Activated naive CD4-positive, alpha-beta T cell treated with anti-CD3 and anti-CD28 coated beads, Interleukin-2, amount 50 U/mL, for 24 hours (primary cell): ENCODE measurements around the gene SH2B3.

Experiments used
- H3K27ac Mint-ChIP-seq: one replicate; pipeline ENCODE4 v1.8.0; 2021; ENCODE audit warnings: mild to moderate bottlenecking, mixed read lengths
- H3K27me3 Mint-ChIP-seq: one replicate; pipeline ENCODE4 v1.8.0; 2021; ENCODE audit warnings: mixed read lengths
- H3K36me3 Mint-ChIP-seq: one replicate; pipeline ENCODE4 v1.8.0; 2021; ENCODE audit warnings: mixed read lengths
- H3K4me1 Mint-ChIP-seq: one replicate; pipeline ENCODE4 v1.8.0; 2021; ENCODE audit warnings: mixed read lengths
- H3K4me3 Mint-ChIP-seq: one replicate; pipeline ENCODE4 v1.8.0; 2021; ENCODE audit warnings: mild to moderate bottlenecking, mixed read lengths
- H3K9me3 Mint-ChIP-seq: one replicate; pipeline ENCODE4 v1.8.0; 2021; ENCODE audit warnings: mixed read lengths

SH2B3 gene

GRCh38 chr12:111405859-111406473 is at the start of gene SH2B3:
SH2B3 (plus strand) TSS chr12:111405923; CDS start chr12:111418146, 12,223 bp downstream.
- no peaks in the 10 kb centered on the region for H3K36me3 Mint-ChIP-seq

GRCh38 chr12:111359231-111359913 is 46.4 kb upstream of the SH2B3 start:
- Mint-ChIP-seq H3K9me3 (no peaks in the 10 kb centered on the region), H3K4me3 (no peak overlapping the region), H3K36me3 (no peaks in the 10 kb centered on the region), H3K27me3 (no peaks in the 10 kb centered on the region), H3K27ac (no peak overlapping the region), H3K4me1 (peaks cover 11% of the 10 kb centered on the region)

More at GRCh38 chr12:111405859-111406473, at the start of gene SH2B3:
- Mint-ChIP-seq H3K27ac (peak within 1 kb of the TSS; percentile 99), H3K27me3 (no peaks in the 10 kb centered on the region), H3K9me3 (no peaks in the 10 kb centered on the region), H3K4me1 (peaks cover 50% of the 10 kb centered on the region), H3K4me3 (peak within 1 kb of the TSS; percentile 96)

GRCh38 chr12:111359914-111360276 is 45.8 kb upstream of the SH2B3 start:
- Mint-ChIP-seq H3K27ac (no peak overlapping the region), H3K36me3 (no peaks in the 10 kb centered on the region), H3K4me1 (peaks cover 11% of the 10 kb centered on the region), H3K27me3 (no peaks in the 10 kb centered on the region), H3K9me3 (no peaks in the 10 kb centered on the region), H3K4me3 (no peak overlapping the region)

GRCh38 chr12:111360325-111360930 is 45.3 kb upstream of the SH2B3 start:
- no peaks in the 10 kb centered on the region for H3K9me3 Mint-ChIP-seq
- H3K36me3 Mint-ChIP-seq: no peaks in the 10 kb centered on the region
- H3K27ac Mint-ChIP-seq: no peak overlapping the region
- peaks cover 11% of the 10 kb centered on the region for H3K4me1 Mint-ChIP-seq
- H3K27me3 Mint-ChIP-seq: no peaks in the 10 kb centered on the region
- H3K4me3 Mint-ChIP-seq: no peak overlapping the region

GRCh38 chr12:111361073-111361716 is 44.5 kb upstream of the SH2B3 start:
- Mint-ChIP-seq H3K4me1 (peaks cover 14% of the 10 kb centered on the region), H3K27me3 (no peaks in the 10 kb centered on the region), H3K36me3 (no peaks in the 10 kb centered on the region), H3K9me3 (no peaks in the 10 kb centered on the region), H3K4me3 (no peak overlapping the region), H3K27ac (no peak overlapping the region)

GRCh38 chr12:111361717-111362576 is 43.8 kb upstream of the SH2B3 start:
- Mint-ChIP-seq H3K9me3 (no peaks in the 10 kb centered on the region), H3K27ac (no peak overlapping the region), H3K4me1 (peaks cover 16% of the 10 kb centered on the region), H3K4me3 (no peak overlapping the region), H3K27me3 (no peaks in the 10 kb centered on the region), H3K36me3 (no peaks in the 10 kb centered on the region)

GRCh38 chr12:111362687-111363475 is 42.8 kb upstream of the SH2B3 start:
- Mint-ChIP-seq H3K36me3 (no peaks in the 10 kb centered on the region), H3K27ac (no peak overlapping the region)

GRCh38 chr12:111363578-111363977 is 42.1 kb upstream of the SH2B3 start:
- H3K4me3 Mint-ChIP-seq: no peak overlapping the region
- H3K27ac Mint-ChIP-seq: no peak overlapping the region
- no peaks in the 10 kb centered on the region for H3K27me3 Mint-ChIP-seq
- no peaks in the 10 kb centered on the region for H3K36me3 Mint-ChIP-seq
- H3K9me3 Mint-ChIP-seq: no peaks in the 10 kb centered on the region
- H3K4me1 Mint-ChIP-seq: peaks cover 28% of the 10 kb centered on the region

More at GRCh38 chr12:111362687-111363475, 42.8 kb upstream of the SH2B3 start:
- Mint-ChIP-seq H3K9me3 (no peaks in the 10 kb centered on the region), H3K4me1 (peaks cover 25% of the 10 kb centered on the region), H3K4me3 (no peak overlapping the region), H3K27me3 (no peaks in the 10 kb centered on the region)

- no peak overlapping the region for H3K27ac Mint-ChIP-seq
- no peak overlapping the region for H3K4me3 Mint-ChIP-seq
- H3K27me3 Mint-ChIP-seq: no peaks in the 10 kb centered on the region
- no peaks in the 10 kb centered on the region for H3K36me3 Mint-ChIP-seq
- peaks cover 23% of the 10 kb centered on the region for H3K4me1 Mint-ChIP-seq
- no peaks in the 10 kb centered on the region for H3K9me3 Mint-ChIP-seq
Observed at GRCh38 chr12:111366075-111366474, 39.6 kb upstream of the SH2B3 start.

GRCh38 chr12:111366583-111366982 is 39.1 kb upstream of the SH2B3 start:
- H3K9me3 Mint-ChIP-seq: no peaks in the 10 kb centered on the region
- peaks cover 23% of the 10 kb centered on the region for H3K4me1 Mint-ChIP-seq
- no peaks in the 10 kb centered on the region for H3K36me3 Mint-ChIP-seq
- H3K27me3 Mint-ChIP-seq: no peaks in the 10 kb centered on the region
- no peak overlapping the region for H3K4me3 Mint-ChIP-seq
- no peak overlapping the region for H3K27ac Mint-ChIP-seq

GRCh38 chr12:111367661-111368221 is 38.0 kb upstream of the SH2B3 start:
- Mint-ChIP-seq H3K9me3 (no peaks in the 10 kb centered on the region), H3K27ac (no peak overlapping the region)

GRCh38 chr12:111368291-111368787 is 37.4 kb upstream of the SH2B3 start:
- H3K4me1 Mint-ChIP-seq: peaks cover 23% of the 10 kb centered on the region
- no peaks in the 10 kb centered on the region for H3K9me3 Mint-ChIP-seq
- H3K27ac Mint-ChIP-seq: no peak overlapping the region
- H3K27me3 Mint-ChIP-seq: no peaks in the 10 kb centered on the region
- H3K4me3 Mint-ChIP-seq: peak overlapping the region; percentile 78
- peaks cover 3% of the 10 kb centered on the region for H3K36me3 Mint-ChIP-seq

More at GRCh38 chr12:111367661-111368221, 38.0 kb upstream of the SH2B3 start:
- Mint-ChIP-seq H3K4me1 (peaks cover 23% of the 10 kb centered on the region), H3K36me3 (no peaks in the 10 kb centered on the region), H3K27me3 (no peaks in the 10 kb centered on the region), H3K4me3 (peak overlapping the region; percentile 78)

GRCh38 chr12:111368788-111369495 is 36.8 kb upstream of the SH2B3 start, which contains the start of gene PHETA1:
PHETA1 (minus strand) TSS chr12:111369095; CDS start chr12:111363427, 5,668 bp downstream.
- H3K4me3 Mint-ChIP-seq: peak within 1 kb of the TSS; percentile 86
- no peaks in the 10 kb centered on the region for H3K9me3 Mint-ChIP-seq
- no peaks in the 10 kb centered on the region for H3K27me3 Mint-ChIP-seq
- H3K27ac Mint-ChIP-seq: no peak within 1 kb of the TSS
- peaks cover 23% of the 10 kb centered on the region for H3K4me1 Mint-ChIP-seq
- H3K36me3 Mint-ChIP-seq: peaks cover 3% of the 10 kb centered on the region
